ENCODE data around the gene MGAT2. TPM values are rescaled to one million over a fixed set of nuclear protein-coding genes. Genes with fewer than 3 reads are reported as not detected.
A peak's percentile ranks its signal among the peaks of the same experiment; 100 is the strongest.
"Not testable (repeated sequence)": the region's sequence is repeated elsewhere in the genome, so short reads cannot be mapped to it uniquely, and the experiment has no call there.

Gene MGAT2
- polyA plus RNA-seq (ENCODE audit: insufficient read length in 3 of 3): 10 to 100 TPM in 2 of 3 donors, 1 to 10 TPM in 1; 7.3 to 24.6 (median 16.6) TPM
- long read RNA-seq, donor 1, transcript MGAT2-201 (1 exons, 2,687 nt): major isoform, 25 of 64 reads
- long read RNA-seq, donor 1, partial matches to known transcripts: 21 of 64 reads
- long read RNA-seq, donor 1, other reads (novel, unspliced or antisense): 18 of 64 reads
- long read RNA-seq, donor 2, transcript MGAT2-201 (1 exons, 2,687 nt): major isoform, 28 of 28 reads
- long read RNA-seq, donor 2, partial matches to known transcripts: 0 of 28 reads
- long read RNA-seq, donor 2, other reads (novel, unspliced or antisense): 0 of 28 reads
- long read RNA-seq, donor 3, transcript MGAT2-201 (1 exons, 2,687 nt): major isoform, 57 of 57 reads
- long read RNA-seq, donor 3, partial matches to known transcripts: 0 of 57 reads
- long read RNA-seq, donor 3, other reads (novel, unspliced or antisense): 0 of 57 reads
- long read RNA-seq, donor 4, transcript MGAT2-201 (1 exons, 2,687 nt): major isoform, 39 of 39 reads
- long read RNA-seq, donor 4, partial matches to known transcripts: 0 of 39 reads
- long read RNA-seq, donor 4, other reads (novel, unspliced or antisense): 0 of 39 reads
- long read RNA-seq, donor 5: 0 reads
- long read RNA-seq, donor 6, transcript MGAT2-201 (1 exons, 2,687 nt): major isoform, 34 of 34 reads
- long read RNA-seq, donor 6, partial matches to known transcripts: 0 of 34 reads
- long read RNA-seq, donor 6, other reads (novel, unspliced or antisense): 0 of 34 reads
- long read RNA-seq, donor 7, transcript MGAT2-201 (1 exons, 2,687 nt): major isoform, 55 of 103 reads
- long read RNA-seq, donor 7, partial matches to known transcripts: 5 of 103 reads
- long read RNA-seq, donor 7, other reads (novel, unspliced or antisense): 43 of 103 reads
- long read RNA-seq, donor 8: 0 reads
- long read RNA-seq, donor 9, transcript MGAT2-201 (1 exons, 2,687 nt): major isoform, 43 of 85 reads
- long read RNA-seq, donor 9, partial matches to known transcripts: 25 of 85 reads
- long read RNA-seq, donor 9, other reads (novel, unspliced or antisense): 17 of 85 reads
- long read RNA-seq, donor 10, transcript MGAT2-201 (1 exons, 2,687 nt): major isoform, 40 of 40 reads
- long read RNA-seq, donor 10, partial matches to known transcripts: 0 of 40 reads
- long read RNA-seq, donor 10, other reads (novel, unspliced or antisense): 0 of 40 reads
- long read RNA-seq, donor 11, transcript MGAT2-201 (1 exons, 2,687 nt): major isoform, 27 of 27 reads
- long read RNA-seq, donor 11, partial matches to known transcripts: 0 of 27 reads
- long read RNA-seq, donor 11, other reads (novel, unspliced or antisense): 0 of 27 reads
- long read RNA-seq, donor 12, transcript MGAT2-201 (1 exons, 2,687 nt): major isoform, 9 of 40 reads
- long read RNA-seq, donor 12, partial matches to known transcripts: 19 of 40 reads
- long read RNA-seq, donor 12, other reads (novel, unspliced or antisense): 12 of 40 reads
- long read RNA-seq, donor 13: 0 reads
- long read RNA-seq, donor 14, transcript MGAT2-201 (1 exons, 2,687 nt): major isoform, 30 of 30 reads
- long read RNA-seq, donor 14, partial matches to known transcripts: 0 of 30 reads
- long read RNA-seq, donor 14, other reads (novel, unspliced or antisense): 0 of 30 reads
- long read RNA-seq, donor 15, transcript MGAT2-201 (1 exons, 2,687 nt): major isoform, 10 of 10 reads
- long read RNA-seq, donor 15, partial matches to known transcripts: 0 of 10 reads
- long read RNA-seq, donor 15, other reads (novel, unspliced or antisense): 0 of 10 reads
- long read RNA-seq, donor 16, transcript MGAT2-201 (1 exons, 2,687 nt): major isoform, 91 of 91 reads
- long read RNA-seq, donor 16, partial matches to known transcripts: 0 of 91 reads
- long read RNA-seq, donor 16, other reads (novel, unspliced or antisense): 0 of 91 reads

DNA sequence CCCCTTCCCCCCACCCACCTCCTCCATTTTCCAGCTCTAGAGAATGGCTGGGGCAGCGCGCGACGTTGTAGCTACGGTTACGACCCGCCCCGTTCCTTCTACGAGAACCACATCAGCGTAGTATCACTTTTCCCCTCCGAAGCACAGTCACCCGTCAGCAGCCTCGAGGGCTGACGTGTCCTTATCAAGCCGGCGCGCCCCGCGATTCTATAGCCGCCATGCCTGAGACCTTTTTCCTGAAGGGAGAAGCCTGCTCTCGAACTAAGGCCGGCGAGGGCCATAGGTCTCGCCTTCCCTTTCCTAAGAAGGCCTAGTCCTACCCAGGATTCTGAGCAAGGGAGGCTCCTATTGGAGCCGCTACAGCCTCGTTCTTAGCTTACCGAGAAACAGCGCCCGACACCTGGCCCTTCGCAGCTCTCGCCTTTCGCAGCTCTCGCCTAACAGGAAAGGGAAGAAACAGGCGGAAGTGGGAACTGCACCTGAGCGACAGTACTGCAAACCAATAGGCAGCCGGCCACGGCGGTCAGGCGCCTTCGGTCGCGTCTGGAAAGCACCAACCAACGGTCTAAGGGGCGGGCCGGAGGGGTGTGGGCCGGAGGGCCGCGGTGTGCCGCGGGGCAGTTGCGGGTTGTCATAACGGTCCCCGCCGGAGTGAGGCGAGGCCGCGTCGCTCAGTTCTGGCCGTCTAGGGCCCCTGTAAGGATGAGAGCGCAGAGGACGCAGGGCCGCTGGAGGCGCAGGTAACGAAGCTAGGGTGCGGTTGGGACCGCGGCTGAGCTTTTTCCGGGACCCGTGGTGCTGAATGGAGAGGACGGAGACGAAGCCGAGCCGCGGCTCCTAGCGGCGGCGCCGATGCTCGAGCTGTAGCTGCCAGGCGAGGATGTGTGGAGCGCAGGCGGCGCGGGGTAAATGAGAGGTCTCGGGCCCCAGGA is at the start of gene MGAT2, which contains the start of gene RPL36AL:
Gene MGAT2 (plus strand): TSS at position 618 of the 932 bp plus-strand sequence. CDS start 470 bp downstream, outside the sequence.
Gene RPL36AL (minus strand): TSS at position 445 of the 932 bp plus-strand sequence. CDS start 1,522 bp downstream, outside the sequence.
- peak; percentile 95 to 98 (median 97) for DNase-seq (ENCODE audit: extremely low read depth in 1 of 11, low read depth in 9 of 11, low spot score in 4 of 11)

DNA sequence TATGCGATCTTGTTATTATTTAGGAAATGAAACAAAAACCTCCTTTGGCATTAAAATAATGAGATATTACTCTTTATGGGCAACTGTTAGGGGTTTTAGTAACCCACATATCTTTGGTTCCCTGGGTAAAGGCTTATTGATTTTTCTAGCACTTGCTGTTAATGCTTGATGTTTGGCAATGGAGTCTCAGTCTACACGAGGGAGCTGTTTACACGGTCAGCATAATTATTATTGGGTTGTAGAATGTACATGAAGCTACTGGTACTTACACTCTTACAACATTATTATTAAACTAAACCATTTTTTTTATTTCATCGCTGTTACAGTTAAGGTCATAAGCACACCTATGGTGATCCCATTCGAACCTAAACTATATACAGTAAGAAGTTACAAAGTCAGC is 46.6 kb upstream of the MGAT2 start:
- no peak for DNase-seq (ENCODE audit: extremely low read depth in 1 of 11, low read depth in 9 of 11, low spot score in 4 of 11)

DNA sequence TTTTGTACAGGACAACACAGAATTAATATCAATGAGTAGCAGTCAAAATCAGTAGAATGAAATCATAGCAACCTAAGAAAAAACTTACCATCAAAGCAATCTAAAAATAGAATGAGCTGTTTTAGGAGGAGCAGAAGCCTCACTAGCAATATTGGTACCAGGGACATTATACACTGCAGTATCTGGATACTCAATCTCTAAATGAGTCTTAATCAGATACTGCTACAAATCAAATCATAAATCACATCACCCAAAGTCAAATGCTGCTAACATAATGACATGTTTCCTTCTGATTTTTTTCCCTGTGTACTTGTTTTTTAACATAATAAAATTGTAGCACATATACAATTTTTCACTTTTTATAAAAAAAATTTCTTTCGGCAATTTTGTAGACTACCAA is 42.5 kb upstream of the MGAT2 start:
- DNase-seq (ENCODE audit: extremely low read depth in 1 of 11, low read depth in 9 of 11, low spot score in 4 of 11): no peak

DNA sequence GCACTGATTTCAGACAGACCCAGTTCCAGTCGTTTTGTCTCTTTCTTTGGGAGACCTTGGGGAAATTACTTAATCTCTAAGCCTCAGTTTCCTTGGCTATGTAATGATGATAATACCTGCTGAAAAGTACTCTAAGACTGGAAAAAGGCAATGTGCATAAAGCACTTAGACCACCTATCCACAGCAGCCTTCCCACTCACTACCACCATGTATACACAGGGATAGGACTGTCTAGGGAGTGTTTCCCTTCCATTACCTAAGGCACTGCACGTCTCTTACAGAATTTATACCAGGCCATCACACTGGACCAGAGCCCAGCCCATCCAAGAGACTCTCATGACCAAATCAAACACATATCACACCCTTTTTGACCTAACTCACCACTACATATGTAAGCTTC is 40.8 kb upstream of the MGAT2 start:
- DNase-seq (ENCODE audit: extremely low read depth in 1 of 11, low read depth in 9 of 11, low spot score in 4 of 11): no peak

DNA sequence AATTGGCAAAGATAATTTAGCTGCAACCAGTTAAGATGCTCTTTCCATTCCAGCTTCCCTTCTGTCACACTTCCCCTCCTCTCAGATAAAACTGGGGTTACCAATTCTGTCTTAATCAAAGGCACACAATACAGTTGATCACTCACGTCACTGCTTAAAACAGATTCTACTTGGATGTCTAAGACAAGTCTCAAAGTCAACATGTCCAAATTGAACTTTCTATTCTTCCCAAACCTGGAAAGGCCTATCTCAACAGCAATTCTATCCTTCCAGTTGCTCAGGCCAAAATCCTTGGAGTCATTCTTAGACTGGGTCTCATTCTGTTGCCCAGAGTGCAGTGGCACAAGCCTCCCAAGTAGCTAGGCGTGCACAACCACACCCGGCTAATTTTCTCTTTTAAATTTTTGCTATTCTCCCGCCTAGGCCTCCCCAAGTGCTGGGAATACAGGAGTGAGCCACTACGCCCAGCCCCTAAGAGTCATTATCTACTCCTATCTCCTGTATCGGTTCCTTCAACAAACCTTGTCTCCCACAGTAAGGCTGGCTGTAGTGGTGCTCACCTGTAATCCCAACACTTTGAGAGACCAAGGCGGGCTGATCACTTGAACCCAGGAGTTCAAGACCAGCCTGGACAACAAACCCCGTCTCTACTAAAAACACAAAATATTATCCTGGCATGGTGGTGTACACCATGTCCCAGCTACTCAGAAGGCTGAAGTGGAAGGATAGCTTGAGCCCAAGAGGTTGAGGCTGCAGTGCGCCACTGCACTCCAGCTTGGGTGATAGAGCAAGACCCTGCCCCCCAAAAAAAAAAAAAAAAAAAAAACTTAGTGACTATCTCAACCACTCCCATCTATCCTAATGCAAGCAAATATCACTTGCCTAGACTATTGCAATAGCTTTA is 39.1 kb upstream of the MGAT2 start:
- no peak for DNase-seq (ENCODE audit: extremely low read depth in 1 of 11, low read depth in 9 of 11, low spot score in 4 of 11)

DNA sequence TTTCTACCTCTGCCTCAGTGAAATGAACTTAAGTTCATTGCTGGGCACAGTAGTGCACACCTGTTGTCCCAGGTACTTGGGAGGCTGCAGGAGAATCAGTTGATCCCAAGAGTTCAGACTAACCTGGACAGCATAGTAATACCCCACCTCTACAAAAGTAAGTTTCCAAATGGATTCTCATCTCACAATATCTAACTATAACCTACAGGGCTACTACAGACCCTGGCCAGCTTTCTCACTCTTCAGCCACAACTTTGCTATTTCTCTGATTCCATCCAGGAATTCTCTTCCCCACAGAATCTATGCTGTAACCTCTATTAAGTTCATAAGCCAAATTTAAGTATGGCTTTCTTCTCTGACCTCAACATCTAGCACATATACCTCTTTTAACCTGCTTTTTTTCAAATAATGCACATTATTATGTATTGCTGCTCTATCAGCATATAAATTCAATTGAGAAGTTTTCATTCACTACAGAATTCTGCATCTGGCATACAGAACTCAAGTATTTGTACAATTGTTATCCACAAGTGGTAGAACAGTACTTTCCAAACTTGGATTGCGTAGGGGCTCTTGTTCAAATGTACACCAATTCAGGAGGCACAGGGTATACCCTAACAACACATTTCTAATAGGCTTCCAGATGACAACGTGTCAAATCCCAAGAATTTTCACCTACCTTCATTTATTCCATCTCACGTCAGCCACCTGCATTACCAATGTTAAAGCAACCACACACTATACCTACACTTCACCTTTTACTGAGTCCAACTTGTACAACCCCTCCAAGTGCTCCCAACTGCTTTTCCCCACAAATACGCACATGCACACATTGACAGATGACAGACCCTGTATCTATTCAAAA is 38.3 kb upstream of the MGAT2 start:
- DNase-seq (ENCODE audit: extremely low read depth in 1 of 11, low read depth in 9 of 11, low spot score in 4 of 11): no peak

DNA sequence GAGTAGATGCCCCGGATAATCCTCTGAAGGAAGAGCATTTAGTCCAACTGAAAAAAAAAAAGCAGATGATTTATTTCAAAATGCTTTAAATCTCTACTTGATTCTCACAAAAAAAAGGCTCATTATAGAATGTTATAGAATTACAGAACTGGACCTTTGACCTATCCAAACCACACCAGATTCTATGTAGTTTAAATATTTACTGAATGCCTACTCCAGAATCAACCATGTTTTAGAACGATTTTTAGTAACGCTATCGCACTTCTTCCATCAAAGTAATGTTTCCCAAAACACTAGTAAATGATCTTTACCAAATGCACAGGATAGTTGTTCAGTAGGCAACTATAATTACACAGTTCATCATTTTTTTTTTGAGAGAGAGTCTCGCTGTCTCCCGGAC is 37.0 kb upstream of the MGAT2 start:
- no peak for DNase-seq (ENCODE audit: extremely low read depth in 1 of 11, low read depth in 9 of 11, low spot score in 4 of 11)

DNA sequence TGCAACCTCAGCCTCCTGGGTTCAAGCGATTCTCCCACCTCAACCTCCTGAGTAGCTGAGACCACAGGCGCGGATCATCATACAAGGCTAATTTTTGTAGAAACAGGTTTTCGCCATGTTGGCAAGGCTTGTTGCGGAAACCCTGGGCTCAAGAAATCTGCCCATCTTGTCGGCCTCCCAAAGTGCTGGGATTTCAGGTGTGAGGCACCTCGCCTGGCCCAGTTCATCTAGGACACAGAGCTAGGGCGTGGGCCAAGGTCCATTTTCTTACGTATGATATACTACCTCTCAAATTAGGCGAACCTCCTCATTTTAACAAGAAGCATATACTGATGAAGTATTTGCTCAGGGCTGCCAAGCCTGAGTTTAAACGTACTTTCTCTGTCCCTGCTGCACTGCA is 36.5 kb upstream of the MGAT2 start:
- DNase-seq (ENCODE audit: extremely low read depth in 1 of 11, low read depth in 9 of 11, low spot score in 4 of 11): no peak

DNA sequence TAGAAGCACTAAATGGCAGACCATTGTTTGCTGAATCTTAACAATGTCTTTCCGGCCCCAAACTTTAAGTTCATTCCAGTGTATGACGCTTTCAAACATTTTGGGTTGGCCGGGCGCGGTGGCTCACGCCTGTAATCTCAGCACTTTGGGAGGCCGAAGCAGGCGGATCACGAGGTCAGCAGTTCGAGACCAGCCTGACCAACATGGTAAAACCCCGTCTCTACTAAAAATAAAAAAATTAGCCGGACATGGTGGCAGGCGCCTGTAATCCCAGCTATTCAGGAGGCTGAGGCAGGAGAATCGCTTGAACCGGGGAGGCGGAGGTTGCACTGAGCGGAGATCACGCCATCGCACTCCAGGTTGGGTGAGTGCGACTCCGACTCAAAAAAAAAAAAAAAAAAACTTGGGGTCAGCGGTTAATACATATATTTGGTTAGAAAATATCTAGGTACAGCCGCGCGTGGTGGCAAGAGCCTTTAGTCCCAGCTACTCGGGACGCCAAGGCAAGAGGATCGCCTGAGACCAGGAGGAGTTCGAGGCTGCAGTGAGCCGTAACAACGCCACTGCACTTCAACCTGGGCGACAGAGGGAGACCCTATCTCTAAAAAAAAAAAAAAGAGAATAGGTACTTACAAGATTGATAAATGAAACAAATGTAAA is 35.5 kb upstream of the MGAT2 start:
- DNase-seq (ENCODE audit: extremely low read depth in 1 of 11, low read depth in 9 of 11, low spot score in 4 of 11): not testable (repeated sequence)

DNA sequence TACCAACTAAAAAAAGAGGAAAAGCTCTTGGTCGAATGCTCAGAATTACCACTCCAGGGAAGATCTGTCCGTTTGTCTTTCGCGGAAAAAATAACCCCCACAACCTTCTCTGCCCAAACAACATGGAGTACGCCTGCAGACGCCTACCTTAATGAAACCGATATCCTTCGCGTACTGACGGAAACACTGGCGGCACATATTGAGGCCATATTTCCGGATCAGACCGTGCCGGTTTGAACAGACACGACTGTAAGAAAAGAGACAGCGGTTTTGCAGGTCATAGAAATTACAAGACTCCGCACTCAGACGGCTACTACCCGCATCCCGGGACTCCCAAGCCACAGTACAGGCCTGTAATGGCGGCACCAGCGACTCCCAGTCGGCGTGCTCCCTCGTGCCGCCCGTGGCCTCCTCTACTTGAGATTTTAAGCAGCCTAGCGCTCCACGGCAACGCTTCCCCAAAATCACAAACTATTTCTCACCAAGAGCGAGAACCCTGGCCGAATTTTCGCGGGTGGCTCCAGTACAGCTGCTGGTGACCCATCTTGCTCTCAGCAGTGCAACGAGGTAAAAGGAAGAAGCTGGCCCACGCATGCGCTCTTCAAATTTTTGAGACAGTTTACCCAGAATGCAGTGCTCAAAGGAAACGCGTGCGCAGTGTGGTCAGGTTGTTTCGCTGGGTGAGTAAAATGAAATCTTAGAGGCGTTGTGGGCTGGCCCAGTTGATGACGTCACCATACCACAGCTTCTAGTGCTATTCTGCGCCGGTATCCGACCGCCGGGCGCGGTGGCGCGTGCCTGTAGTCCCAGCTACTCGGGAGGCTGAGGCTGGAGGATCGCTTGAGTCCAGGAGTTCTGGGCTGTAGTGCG is 34.6 kb upstream of the MGAT2 start, which contains the start of gene RPS29:
Gene RPS29 (minus strand): TSS at position 578 of the 870 bp plus-strand sequence. CDS start 34 bp downstream, at position 544.
- DNase-seq (ENCODE audit: extremely low read depth in 1 of 11, low read depth in 9 of 11, low spot score in 4 of 11): peak; percentile 98 to 100 (median 99)

DNA sequence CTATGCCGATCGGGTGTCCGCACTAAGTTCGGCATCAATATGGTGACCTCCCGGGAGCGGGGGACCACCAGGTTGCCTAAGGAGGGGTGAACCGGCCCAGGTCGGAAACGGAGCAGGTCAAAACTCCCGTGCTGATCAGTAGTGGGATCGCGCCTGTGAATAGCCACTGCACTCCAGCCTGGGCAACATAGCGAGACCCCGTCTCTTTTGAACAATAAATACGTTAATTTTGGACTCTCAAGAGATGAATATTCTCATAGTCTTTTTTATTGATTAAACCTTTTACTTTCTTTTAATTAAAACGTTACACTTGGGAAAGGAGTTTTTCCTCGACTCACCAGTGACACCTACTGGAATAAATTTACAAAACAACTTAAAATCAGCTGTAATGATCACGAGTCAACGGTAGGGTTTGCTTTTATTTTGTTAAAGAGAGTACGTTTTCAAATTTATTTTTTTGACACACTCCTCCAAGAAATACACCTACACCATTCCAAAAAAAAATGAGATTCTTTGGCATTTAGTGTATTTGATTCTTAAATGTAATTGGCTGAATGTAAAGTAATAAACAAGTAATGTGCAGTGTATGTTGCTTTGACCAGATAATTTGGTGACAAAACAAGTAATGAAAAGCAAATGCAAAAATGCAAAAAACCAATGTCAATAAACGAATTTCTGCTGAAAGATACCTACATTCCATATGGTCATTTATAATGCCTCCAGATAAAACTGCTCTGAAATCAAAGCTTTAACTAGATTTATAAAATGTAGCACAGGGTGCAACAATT is 33.7 kb upstream of the MGAT2 start:
- peak in 9 of 11 donors; percentile 44 to 81 (median 58) for DNase-seq (ENCODE audit: extremely low read depth in 1 of 11, low read depth in 9 of 11, low spot score in 4 of 11)

DNA sequence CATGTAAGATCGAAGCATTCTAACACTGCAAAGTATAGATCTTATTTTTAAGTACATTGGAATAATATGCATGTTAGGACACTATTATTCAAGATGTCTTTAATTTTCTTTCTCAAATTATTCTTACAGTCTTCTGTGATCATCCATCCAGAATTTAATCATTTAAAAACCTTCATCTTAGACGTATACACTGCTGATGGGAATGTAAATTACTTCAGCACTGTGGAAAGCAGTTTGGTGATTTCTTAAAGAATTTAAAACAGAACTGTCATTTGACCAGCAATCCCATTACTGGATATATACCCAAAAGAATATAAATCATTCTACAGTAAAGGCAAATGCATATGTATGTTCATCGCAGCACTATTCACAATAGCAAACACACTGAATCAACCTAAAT is 31.2 kb upstream of the MGAT2 start:
- DNase-seq (ENCODE audit: extremely low read depth in 1 of 11, low read depth in 9 of 11, low spot score in 4 of 11): no peak

DNA sequence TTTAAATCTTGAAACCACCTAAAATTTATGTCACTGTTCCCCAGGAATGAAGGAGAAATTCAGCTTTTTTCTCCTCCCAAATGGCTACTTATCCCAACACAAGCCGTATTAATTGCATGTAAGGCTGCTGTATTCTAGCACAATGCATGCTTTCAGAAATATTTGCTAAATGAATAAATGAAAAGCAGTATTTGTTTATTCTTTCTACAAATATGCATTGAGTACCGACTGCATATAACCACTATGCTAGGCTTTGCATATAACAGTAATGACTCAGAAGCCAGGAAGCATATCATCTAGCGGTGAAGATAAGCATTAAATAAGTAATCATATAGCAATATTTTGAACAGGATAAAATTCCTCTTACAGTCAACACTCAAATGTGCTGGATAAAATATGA is 27.6 kb upstream of the MGAT2 start:
- DNase-seq (ENCODE audit: extremely low read depth in 1 of 11, low read depth in 9 of 11, low spot score in 4 of 11): no peak
